Measurements from ENCODE around the gene GLIPR1.
"Not testable (repeated sequence)": the region's sequence is repeated elsewhere in the genome, so short reads cannot be mapped to it uniquely, and the experiment has no call there.

Gene GLIPR1

GRCh38 chr12:75476071-75476470, 4.5 kb upstream of the GLIPR1 start:
- DNase-seq, result no peak

DNA sequence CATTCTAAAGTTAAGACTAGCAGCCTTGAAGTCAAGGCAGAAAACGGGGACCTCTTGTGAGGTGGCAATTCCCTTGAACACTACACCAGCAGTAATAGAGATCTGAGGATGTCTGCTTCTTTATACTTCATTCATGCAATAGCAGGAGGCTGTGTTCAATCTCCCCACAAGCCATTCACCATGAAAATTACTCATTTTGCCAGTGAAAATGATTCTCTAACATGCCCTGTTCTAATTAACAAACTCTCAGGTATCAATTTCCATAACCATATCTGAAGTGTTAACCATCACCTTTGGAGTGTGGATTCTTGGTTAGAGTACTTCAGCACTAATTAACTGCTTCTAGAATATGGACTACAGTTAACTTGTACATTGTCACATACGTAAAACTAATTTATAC, 3.4 kb upstream of the GLIPR1 start:
- DNase-seq, result no peak

- no peak for DNase-seq
These were observed 2.3 kb upstream of the GLIPR1 start for GRCh38 chr12:75478116-75478794.

- no peak for DNase-seq
These were observed 543 bp upstream of the GLIPR1 start for GRCh38 chr12:75479963-75480461.

- DNase-seq, result no peak
These were observed 604 bp downstream of the GLIPR1 start for GRCh38 chr12:75481013-75481705.

- no peak for DNase-seq
These were observed 1.2 kb downstream of the GLIPR1 start for GRCh38 chr12:75481774-75482173.

- DNase-seq, result no peak
These were observed 2.1 kb downstream of the GLIPR1 start for GRCh38 chr12:75482646-75483045.

DNA sequence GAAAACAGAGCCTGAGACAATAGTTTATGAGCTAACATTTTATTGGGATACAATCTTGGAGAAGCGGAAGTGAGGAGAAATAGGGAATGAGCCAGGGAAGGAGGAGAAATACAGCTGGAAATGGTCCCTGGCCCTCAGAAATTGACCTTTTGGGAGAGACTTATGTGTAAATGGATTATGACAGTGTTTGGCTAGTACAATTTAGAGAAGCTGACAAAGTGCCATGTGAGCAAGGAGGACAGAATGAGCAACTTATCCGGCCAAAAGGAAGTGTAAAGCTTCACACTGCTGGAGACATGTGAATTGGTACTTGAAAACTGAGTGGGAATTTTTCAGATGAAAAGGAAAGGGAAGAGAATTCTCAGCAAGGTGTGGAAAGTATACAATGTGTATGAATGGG, 2.9 kb downstream of the GLIPR1 start:
- DNase-seq, result no peak

- DNase-seq, result not testable (repeated sequence)
These were observed 3.9 kb downstream of the GLIPR1 start for GRCh38 chr12:75484450-75484849.

DNA sequence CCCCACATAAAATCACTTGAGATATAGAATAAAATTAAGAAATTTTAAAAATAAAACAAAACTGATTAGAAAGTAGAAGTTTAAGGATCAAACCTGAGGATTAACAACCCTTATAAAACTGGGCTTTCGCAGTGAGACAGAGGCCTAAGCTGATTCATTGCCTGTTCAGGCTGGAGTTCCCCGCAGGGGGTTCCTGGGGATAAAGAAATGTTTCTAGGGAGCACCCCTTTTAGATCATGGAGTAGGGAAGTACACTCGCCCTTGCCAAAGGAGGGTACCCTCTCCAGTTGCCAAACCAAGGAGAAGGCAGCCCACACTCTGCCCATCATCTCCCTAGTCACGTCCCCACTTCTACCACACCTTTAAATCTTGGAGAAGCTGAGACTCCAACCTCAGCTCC, 6.8 kb downstream of the GLIPR1 start:
- no peak for DNase-seq

- DNase-seq, result no peak
These were observed 8.0 kb downstream of the GLIPR1 start for GRCh38 chr12:75488553-75488952.

- no peak for DNase-seq
These were observed 8.6 kb downstream of the GLIPR1 start for GRCh38 chr12:75489187-75489586.

DNA sequence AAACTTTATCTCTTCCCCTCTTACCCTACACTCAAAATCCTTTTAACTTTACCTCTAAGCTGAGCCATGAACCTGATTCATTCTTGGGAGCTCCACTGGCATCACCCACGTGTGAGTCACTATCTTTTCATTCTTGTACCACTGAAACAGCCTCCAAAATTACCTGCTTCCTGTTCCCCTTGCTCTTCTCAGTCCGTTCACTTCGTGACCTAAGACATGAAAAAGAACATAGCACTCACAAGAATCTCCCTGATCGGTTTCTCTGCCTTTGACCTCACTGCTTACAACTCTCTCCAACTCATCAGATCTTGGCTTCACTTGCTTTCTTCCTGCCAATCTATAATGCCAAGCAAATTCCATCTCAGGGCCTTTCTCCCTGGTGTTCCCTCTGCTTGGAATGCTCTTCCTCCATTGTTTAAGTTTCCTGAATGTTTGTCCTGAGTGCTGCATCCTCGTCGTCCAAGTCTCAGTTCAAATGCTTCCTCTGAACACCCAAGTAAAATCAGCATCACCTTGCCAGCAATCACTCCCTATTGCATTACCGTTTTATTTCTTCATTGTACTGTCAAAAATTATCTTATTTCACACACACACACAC, 9.2 kb downstream of the GLIPR1 start:
- DNase-seq, result peak; percentile 68

- DNase-seq, result no peak
These were observed 10.6 kb downstream of the GLIPR1 start for GRCh38 chr12:75491169-75491568.

GRCh38 chr12:75503459-75503858, 22.9 kb downstream of the GLIPR1 start:
- no peak for DNase-seq

GRCh38 chr12:75503866-75504265, 23.3 kb downstream of the GLIPR1 start:
- DNase-seq, result no peak

DNA sequence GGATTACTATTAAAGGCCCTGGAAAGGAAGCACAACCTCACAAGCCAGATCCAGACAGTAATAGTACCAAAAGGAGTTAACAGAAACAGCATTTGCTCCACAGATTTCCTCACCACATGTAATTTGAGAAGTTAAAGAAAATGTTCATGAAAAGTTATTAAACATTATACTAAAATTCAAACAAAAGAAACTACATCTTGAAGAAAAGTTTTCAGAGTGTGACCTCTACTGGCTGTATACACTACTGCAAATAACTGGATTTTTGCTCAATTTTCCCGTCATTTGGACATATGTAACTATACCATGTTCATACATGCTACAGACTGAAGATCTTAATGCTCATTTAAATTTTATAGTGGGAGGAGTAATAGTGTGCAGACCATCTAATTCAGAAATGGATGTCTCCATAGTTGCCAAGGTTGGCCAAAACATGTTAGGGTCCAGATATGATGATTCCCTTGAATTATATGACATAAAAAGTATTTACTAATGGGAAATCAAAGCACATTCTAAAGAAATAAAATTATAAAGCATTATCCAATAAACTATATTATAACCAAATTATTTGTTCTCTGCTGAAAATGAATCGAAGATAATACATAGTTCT, 25.3 kb downstream of the GLIPR1 start:
- DNase-seq, result no peak

DNA sequence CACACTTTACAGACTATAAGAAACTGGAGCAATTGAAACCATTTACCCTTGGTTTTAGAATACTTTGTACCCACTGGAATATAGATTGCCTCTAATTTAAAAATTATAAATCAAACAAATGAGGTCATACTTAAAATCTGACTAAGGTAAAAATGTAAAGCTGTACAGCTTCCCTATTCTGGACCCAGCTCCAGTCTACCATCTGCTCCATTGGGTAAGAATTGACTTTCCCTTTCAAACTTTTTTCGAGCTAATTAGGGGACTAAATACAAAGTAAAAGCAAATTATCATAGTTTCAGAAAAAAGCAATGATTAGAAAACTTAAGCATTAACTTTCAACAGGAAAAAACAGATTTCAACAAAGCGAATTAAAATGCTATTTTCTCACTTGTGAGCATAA, 26.5 kb downstream of the GLIPR1 start:
- DNase-seq, result no peak

DNA sequence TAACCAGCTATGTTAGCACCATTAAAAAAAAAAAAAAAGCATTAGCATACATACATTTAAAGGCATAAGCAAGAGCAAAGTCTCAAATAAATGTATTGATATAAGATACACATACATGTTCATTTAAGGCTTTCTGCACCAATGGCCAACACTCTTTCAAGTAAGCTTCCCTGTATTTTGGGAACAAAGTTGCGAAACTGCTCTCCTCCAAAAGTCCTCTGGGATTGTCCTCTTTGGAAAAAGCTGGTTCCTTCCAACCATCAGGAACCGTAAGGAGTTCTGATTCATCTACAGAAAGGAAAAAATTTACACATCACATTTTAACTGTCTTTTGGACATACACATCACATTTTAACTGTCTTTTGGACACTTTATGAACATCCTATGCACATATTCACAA, 27.6 kb downstream of the GLIPR1 start:
- DNase-seq, result no peak

DNA sequence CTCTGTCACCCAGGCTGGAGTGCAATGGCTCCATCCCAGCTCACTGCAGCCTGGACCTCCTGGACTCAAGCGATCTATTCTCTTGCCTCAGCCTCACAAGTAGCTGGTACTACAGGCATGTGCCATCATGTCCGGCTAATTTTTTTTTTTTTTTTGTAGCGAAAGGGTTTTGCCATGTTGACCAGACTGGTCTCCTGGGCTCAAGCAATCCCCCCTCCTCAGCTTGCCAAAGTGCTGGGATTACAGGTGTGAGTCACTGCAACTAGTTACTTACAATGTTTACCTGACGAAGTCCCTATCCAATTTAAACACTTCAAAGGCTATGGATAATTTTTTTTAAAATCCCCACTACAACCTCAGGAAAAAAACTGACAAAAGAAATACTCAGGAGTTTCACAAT, 29.1 kb downstream of the GLIPR1 start:
- DNase-seq, result no peak

DNA sequence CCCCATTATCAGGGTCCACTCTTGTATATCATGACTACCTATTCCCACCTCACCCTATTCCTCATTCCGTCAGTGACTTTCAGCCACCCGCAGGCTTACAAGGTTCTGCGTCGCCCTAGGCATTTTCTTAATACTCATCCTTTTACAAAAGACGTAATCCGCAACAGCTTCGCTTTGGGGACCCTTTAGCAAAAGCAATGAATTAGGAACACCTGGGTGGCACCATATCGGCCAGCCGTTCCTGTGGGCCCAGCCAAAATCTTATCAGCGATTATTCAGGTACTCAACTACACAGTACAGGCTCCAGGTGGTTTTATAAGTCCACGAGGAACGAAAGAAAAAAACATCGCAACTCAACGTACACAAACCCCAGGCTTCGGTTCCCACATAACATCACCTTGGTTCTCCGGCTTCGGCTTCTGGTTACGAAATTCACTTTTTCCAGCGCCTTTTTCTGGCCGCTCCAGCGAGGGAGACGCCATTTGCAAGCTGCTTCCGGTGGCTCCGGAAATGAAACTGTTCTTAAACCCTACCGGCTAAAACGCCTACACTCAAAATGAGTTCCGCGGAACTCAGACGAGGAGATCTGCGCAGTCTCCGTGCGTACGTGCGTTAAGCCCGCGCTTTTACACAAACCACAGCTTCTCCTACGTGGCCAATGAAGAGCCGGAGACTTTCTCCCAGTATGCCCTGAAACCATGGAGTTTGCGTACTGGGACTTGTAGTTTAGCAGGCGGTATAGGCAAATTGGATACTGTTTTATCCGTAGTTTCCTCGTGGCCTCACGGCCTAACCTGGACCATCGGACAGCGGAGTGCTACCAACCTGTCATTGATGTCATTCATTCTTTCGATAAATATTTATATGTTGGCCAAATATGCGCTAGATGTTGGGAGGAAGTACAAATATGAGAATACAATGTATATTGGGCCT, 30.8 kb downstream of the GLIPR1 start, which contains the start of gene KRR1:
KRR1 (minus strand) TSS at position 494 of the 933 bp plus-strand sequence; CDS start at position 482, 12 bp downstream.
- DNase-seq, result peak; percentile 95

DNA sequence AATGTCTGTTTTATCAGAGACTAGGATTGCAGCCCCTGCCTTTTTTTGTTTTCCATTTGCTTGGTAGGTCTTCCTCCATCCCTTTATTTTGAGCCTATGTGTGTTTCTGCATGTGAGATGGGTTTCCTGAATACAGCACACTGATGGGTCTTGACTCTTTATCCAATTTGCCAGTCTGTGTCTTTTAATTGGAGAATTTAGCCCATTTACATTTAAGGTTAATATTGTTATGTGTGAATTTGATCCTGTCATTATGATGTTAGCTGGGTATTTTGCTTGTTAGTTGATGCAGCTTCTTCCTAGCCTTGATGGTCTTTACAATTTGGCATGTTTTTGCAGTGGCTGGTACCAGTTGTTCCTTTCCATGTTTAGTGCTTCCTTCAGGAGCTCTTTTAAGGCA, 40.7 kb downstream of the GLIPR1 start:
- not testable (repeated sequence) for DNase-seq
